Activated naive CD4-positive, alpha-beta T cell treated with anti-CD3 and anti-CD28 coated beads, Interleukin-2, amount 50 U/mL, for 72 hours (primary cell): ENCODE measurements around the gene IPCEF1. TPM values are rescaled to one million over a fixed set of nuclear protein-coding genes. Genes with fewer than 3 reads are reported as not detected.
"Not testable (repeated sequence)": the region's sequence is repeated elsewhere in the genome, so short reads cannot be mapped to it uniquely, and the experiment has no call there.

Source experiments
- ATAC-seq, 2 donors: fragments of 150-1000 bp; cut with Tn5 transposase; 2 replicates each; pipeline ENCODE4 v1.10.0; 2021; ENCODE audit warnings: mild to moderate bottlenecking in 2 of 2, moderate library complexity in 2 of 2
- DNase-seq, 2 donors: peaks; one replicate each; pipeline ENCODE4 v3.0.0; 2021 to 2022; ENCODE audit warnings: low spot score in 2 of 2
- H3K27ac Mint-ChIP-seq, 2 donors: one replicate each; pipeline ENCODE4 v1.8.0; 2022; ENCODE audit warnings: mild to moderate bottlenecking in 2 of 2, mixed read lengths in 2 of 2
- H3K36me3 Mint-ChIP-seq, 2 donors: one replicate each; pipeline ENCODE4 v1.8.0; 2022; ENCODE audit warnings: mixed read lengths in 2 of 2
- H3K9me3 Mint-ChIP-seq, 2 donors: one replicate each; pipeline ENCODE4 v1.8.0; 2022; ENCODE audit warnings: mixed read lengths in 2 of 2
- total RNA-seq, 2 donors: library from RNA; stranded (reverse); gene quantifications; one replicate each; pipeline ENCODE4 v1.2.3, GENCODE V29; 2022

The IPCEF1 gene
- total RNA-seq, 2 donors from 2014 or later, result 8.8 to 19.1 TPM

DNA sequence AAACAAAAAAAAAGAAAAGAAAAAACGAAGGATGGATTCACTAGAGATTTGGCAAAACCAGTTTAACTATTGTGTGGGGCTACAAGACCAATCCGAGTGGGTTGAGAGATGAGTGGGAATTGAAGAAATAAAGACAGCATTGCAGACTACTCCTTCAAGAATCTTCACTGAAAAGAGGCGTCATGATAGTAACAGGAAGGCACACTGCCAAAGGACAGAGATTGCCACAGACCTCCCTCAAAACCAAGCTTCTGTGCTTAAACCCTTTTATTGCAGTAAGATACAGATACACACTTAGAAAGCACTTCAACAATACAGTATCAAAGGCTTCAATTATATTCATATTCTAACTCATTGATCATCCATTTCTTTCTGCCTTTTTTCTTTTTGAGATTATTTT lies 103.9 kb downstream of the IPCEF1 start:
- Mint-ChIP-seq H3K36me3 (peaks cover 25 to 39% of the 10 kb centered on the region in 2 donors), H3K27ac (peak overlapping the region in 1 of 2 donors; percentile 29), H3K9me3 (peaks cover 19 to 41% of the 10 kb centered on the region in 2 donors)
- no peak for ATAC-seq
- DNase-seq, result no peak

DNA sequence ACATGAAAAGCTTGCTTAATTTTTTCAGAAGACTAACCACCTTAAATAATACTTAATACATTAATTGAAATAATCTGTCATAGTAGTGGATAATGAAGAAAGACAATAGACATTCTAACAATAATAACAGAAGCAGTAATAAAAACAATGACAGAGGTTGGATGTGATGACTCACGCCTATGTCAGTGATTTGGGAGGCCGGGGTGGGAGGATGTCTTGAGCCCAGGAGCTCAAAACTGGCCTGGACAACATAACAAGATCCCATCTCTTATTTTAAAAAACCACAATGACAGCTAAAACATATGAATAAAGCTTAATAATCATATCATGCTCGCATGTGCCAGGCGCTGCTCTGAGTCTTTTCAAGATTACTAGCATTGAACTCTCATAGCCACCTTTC lies 105.5 kb downstream of the IPCEF1 start:
- ATAC-seq (no peak), DNase-seq (no peak)
- H3K36me3 Mint-ChIP-seq, result peaks cover 29 to 39% of the 10 kb centered on the region in 2 donors
- peak overlapping the region in 1 of 2 donors; percentile 29 for H3K27ac Mint-ChIP-seq
- peaks cover 12 to 30% of the 10 kb centered on the region in 2 donors for H3K9me3 Mint-ChIP-seq

GRCh38 chr6:154249499-154250298 lies 106.9 kb downstream of the IPCEF1 start:
- H3K9me3 Mint-ChIP-seq, result peaks cover 5 to 17% of the 10 kb centered on the region in 2 donors
- peak; percentile 70 to 77 for ATAC-seq
- peak overlapping the region; percentile 84 to 90 for H3K27ac Mint-ChIP-seq
- H3K36me3 Mint-ChIP-seq, result peaks cover 25% of the 10 kb centered on the region in 2 donors
- DNase-seq, result peak in 1 of 2 donors; percentile 64

DNA sequence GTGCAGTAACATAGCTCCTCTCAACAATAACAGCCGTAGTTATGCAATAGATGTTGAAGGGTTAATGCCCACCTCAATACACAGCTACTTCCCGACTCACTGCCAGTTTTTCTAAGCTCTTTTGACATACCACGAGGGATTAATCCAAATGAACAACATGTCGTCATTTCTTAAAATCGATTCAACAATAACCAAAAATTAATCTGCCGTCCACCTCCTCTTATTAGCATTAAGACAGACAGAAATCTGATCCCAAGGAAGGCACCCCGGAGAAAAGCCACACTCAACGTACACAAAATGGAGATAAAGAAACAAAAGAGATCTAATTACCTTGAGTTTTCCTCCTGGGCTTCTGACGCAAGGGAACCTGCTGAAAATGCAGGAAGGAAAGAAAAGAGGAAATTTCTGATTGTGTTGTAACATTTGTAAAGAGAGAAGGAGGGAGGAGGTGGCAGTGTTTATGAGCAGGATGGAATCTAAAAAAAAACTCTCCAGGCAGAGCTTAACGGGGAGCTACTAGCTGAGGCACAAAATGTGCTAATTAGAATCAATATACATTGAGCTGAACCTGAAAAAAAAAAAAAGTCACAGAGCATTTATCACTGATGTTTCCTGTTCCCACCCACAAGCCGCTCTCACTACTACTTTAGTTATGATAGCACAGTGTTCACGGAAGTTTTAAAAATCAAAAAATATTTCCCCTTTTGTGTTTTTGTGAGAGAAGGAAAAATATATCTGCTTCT lies 109.3 kb downstream of the IPCEF1 start:
- DNase-seq (no peak), ATAC-seq (peak; percentile 48 to 65)
- peaks cover 10 to 20% of the 10 kb centered on the region in 2 donors for H3K9me3 Mint-ChIP-seq
- H3K36me3 Mint-ChIP-seq, result peaks cover 33% of the 10 kb centered on the region in 2 donors
- peak overlapping the region; percentile 34 to 90 for H3K27ac Mint-ChIP-seq

DNA sequence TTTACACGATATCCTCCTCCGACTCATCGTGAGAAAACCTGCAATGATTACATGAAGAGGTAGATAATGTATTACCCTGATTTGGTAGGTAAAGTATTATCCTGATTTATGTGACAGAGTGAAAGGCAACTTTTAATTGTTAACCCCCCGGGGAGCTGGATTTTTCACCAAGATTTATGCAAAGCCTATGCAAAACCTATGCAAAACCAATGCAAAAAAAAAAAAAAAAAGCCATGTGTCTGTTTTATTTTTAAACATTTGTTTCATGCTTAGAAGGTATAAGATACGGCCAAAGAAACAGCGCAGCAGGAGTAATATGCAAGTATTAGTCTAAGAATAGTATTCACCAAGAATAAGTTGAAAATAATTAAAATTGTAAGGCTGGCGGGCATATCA lies 109.9 kb downstream of the IPCEF1 start:
- Mint-ChIP-seq H3K36me3 (peaks cover 30 to 33% of the 10 kb centered on the region in 2 donors), H3K9me3 (peaks cover 10 to 15% of the 10 kb centered on the region in 2 donors), H3K27ac (peak overlapping the region; percentile 77 to 90)
- ATAC-seq, result no peak
- no peak for DNase-seq

DNA sequence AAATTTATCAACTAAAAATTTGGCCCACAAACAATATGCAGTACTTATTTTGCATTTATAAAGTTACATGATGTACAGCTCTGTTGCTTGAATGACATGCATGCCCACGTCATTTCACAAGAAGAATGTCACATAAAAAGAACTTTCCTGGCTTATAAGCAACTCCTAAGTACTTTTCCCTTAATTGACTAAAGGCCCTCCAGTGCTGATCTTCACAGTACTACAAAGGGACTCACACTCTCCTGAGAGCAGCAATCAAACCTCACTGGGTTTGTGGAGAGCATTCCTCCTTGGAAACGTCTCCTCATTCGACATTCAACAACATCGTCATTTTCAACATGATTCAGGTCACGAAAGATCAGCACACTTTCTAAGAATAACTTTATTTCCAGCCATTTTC lies 111.1 kb downstream of the IPCEF1 start:
- ATAC-seq (peak in 1 of 2 donors; percentile 38), DNase-seq (no peak)
- peaks cover 10% of the 10 kb centered on the region in 2 donors for H3K9me3 Mint-ChIP-seq
- peaks cover 25 to 33% of the 10 kb centered on the region in 2 donors for H3K36me3 Mint-ChIP-seq
- peak overlapping the region; percentile 77 to 90 for H3K27ac Mint-ChIP-seq

DNA sequence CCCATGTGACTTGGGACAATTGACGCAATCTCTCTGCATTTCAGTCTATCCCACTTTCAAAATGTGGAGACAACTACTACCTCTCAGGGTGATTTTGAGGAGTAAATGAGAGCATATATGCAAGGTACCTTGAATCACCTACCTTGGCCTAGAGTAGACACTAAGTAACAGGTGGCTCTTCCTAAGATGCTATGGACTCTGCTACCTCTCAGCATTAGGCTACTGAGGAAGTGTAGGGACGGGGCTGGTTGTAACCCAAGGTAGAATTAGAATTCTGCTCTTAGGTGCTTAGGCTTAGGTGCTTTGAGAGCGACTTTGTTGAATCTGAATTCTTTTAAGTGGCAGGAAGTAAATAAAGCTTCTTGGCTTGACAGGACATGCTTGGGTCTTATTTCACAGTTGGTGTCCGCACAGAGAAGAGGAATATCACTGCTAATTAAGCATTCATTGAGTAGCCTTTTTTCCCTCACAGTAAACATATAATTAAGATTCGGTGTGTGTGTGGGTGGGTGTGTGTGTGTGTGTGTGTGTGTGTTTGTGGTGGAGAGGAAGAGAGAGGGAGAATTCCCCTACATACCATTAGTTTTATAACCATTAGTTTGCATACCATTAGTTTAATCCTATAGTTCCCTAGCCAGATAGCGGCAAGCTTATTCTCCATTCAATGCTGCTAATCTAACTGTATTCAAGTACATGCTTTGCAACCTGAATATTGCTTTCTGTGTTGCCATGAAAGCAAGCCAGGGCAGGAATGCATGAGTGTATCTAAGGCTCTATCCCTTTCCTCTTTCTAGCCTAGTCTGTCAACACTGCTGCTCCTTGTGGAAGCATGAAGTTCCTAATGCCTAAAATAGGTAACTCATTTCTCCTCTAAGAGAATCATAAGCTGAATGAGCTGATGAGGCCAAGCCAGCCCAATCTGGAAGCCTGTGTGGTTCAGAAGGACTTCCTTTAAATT lies 112.5 kb downstream of the IPCEF1 start:
- H3K27ac Mint-ChIP-seq, result peak overlapping the region in 1 of 2 donors; percentile 90
- ATAC-seq (no peak), DNase-seq (no peak)
- H3K9me3 Mint-ChIP-seq, result peaks cover 10% of the 10 kb centered on the region in 2 donors
- peaks cover 25 to 33% of the 10 kb centered on the region in 2 donors for H3K36me3 Mint-ChIP-seq

DNA sequence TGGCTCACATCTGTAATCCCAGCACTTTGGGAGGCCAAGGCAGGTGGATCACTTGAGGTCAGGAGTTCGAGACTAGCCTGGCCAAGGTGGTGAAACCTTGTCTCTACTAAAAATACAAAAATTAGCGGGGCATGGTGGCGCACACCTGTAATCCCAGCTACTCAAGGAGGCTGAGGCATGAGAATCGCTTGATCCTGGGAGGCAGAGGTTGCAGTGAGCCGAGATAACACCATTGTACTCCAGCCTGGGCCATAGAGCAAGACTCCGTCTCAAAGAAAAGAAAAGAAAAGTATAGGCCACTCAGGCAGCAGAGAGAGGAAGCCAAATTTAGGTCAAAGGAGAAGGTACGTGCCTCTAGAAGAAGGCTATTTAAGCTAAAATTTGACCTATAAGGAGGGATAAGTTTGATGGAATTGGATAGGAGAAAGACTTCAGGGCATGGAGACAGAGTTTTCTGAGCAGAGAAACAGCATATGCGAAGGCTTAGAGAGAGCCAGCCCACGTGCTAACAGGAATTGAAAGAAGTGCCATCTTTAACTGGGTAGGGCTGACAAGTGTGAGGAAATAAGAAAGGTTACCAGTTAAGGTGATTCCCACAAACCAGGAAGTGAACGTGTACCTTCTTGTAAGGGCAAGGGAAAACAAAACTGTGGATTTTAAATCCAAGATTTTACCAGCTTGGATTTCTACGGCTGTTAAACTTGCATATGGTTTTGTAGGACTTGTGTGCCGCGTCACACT lies 113.8 kb downstream of the IPCEF1 start:
- DNase-seq (no peak), ATAC-seq (no peak)
- Mint-ChIP-seq H3K36me3 (peaks cover 25 to 33% of the 10 kb centered on the region in 2 donors), H3K27ac (peak overlapping the region; percentile 58 to 90), H3K9me3 (peaks cover 10% of the 10 kb centered on the region in 2 donors)

DNA sequence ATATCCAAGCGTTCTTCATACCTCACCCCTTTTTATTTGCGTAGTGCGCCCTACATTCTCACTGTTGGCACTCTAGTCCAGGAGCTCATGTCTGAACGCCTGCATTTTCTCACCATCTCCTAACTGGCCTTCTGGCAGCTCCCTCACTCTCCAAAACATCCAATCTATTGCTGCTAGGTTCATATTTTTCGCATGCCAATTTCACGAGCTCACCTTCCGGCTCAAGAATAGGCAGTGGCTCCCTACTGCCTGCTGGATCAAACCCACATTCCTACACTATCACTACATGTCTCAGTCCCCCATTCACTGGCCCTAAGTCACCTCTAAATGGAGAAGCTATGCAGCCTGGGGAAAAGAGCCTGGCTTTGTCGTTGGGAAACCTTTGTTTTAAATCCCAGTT lies 115.0 kb downstream of the IPCEF1 start:
- DNase-seq (no peak), ATAC-seq (no peak)
- Mint-ChIP-seq H3K36me3 (peaks cover 24 to 27% of the 10 kb centered on the region in 2 donors), H3K9me3 (peaks cover 10% of the 10 kb centered on the region in 2 donors), H3K27ac (peak overlapping the region; percentile 90 to 98)

DNA sequence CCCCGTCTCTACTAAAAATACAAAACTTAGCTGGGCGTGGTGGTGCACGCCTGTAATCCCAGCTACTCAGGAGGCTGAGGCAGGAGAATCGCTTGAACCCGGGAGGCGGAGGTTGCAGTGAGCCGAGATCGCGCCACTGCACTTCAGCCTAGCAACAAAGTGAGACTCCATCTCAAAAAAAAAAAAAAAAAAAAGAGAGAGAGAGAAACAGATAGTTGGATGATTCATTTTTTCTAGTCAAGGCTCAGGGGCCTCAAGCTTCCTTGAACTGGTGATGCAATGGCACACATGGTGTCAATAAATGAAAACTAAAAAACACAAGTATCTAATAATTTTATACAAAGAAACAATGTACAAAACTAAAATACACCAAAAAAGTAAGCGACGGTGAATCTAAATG lies 115.5 kb downstream of the IPCEF1 start:
- peaks cover 10% of the 10 kb centered on the region in 2 donors for H3K9me3 Mint-ChIP-seq
- DNase-seq, result not testable (repeated sequence)
- H3K27ac Mint-ChIP-seq, result peak overlapping the region; percentile 90 to 98
- H3K36me3 Mint-ChIP-seq, result peaks cover 19 to 23% of the 10 kb centered on the region in 2 donors
- peak; percentile 35 to 72 for ATAC-seq

- Mint-ChIP-seq H3K36me3 (peaks cover 12 to 19% of the 10 kb centered on the region in 2 donors), H3K27ac (peak overlapping the region; percentile 32 to 82), H3K9me3 (peaks cover 10% of the 10 kb centered on the region in 2 donors)
- DNase-seq, result no peak
- peak; percentile 59 to 86 for ATAC-seq
These were observed 117.2 kb downstream of the IPCEF1 start for GRCh38 chr6:154239392-154239791.

GRCh38 chr6:154238831-154239230 lies 117.8 kb downstream of the IPCEF1 start:
- peaks cover 12 to 18% of the 10 kb centered on the region in 2 donors for H3K36me3 Mint-ChIP-seq
- H3K9me3 Mint-ChIP-seq, result peaks cover 10% of the 10 kb centered on the region in 2 donors
- H3K27ac Mint-ChIP-seq, result peak overlapping the region in 1 of 2 donors; percentile 82
- no peak for DNase-seq
- ATAC-seq, result no peak

- no peak for ATAC-seq
- Mint-ChIP-seq H3K36me3 (no peaks in the 10 kb centered on the region), H3K9me3 (no peaks in the 10 kb centered on the region), H3K27ac (peak overlapping the region in 1 of 2 donors; percentile 68)
- no peak for DNase-seq
These were observed 119.8 kb downstream of the IPCEF1 start for GRCh38 chr6:154236646-154237301.

DNA sequence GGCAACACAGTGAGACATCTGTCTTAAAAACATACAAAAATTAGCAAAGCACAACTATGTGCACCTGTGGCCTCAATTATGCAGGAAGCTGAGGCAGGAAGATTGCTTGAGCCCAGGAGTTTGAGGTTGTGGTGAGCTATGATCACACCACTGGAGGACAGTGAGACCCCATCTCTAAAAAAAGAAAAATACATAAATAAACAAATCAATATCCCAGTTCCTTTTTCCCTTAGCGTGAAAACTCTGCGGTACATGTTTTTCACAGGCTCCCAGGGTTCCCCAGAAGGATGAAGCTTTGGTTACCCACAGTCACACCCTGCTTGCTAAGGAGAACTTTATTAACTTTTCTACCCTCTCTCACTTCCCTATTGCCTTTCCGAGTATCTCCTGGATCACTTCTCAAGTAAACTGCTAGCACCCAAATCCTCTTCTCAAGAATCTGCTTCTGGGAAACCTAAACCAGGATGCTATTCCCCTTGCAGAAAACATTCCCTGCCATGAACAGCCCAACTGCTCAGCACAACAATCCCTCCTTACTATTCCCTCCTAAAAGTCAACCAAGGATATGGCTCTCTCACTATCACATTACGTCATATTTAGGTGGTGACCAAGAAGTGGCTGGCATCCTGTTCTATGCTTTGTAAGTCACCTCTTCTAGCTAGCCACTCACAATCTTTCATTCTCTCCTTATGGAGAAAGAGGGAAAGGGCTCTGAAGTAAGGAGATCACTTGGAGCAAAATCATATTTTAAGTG lies 122.4 kb downstream of the IPCEF1 start:
- no peak for DNase-seq
- peak overlapping the region; percentile 15 to 27 for H3K27ac Mint-ChIP-seq
- ATAC-seq, result no peak
- H3K9me3 Mint-ChIP-seq, result no peaks in the 10 kb centered on the region
- H3K36me3 Mint-ChIP-seq, result peaks cover 0 to 12% of the 10 kb centered on the region in 2 donors
